ENCODE data around the gene B3GALT5.

The B3GALT5 gene

GRCh38 chr21:39602793-39603192, 9.9 kb upstream of the B3GALT5 start:
- TF ChIP-seq CTCF (IDR thresholded peaks at IDR 0.05; ENCODE audit: borderline replicate concordance, extremely low read depth, low read length, poor library complexity, severe bottlenecking) (no peak), EZH2 (IDR thresholded peaks at IDR 0.05; ENCODE audit: borderline replicate concordance, low read depth, low read length, severe bottlenecking) (no peak)
- Histone ChIP-seq H3K27me3 (ENCODE audit: insufficient read depth, low read length, poor library complexity) (peaks cover 7% of the 10 kb centered on the region), H3K9ac (ENCODE audit: low read depth, low read length) (no peak overlapping the region), H3K4me3 (ENCODE audit: low read depth in 1 of 2, low read length in 2 of 2) (no peak overlapping the region), H3K79me2 (ENCODE audit: insufficient read depth, low read length) (no peaks in the 10 kb centered on the region), H3K27ac (ENCODE audit: low read length) (no peak overlapping the region), H3K4me1 (ENCODE audit: insufficient read depth, low read length) (no peaks in the 10 kb centered on the region), H2AFZ (ENCODE audit: low read depth, low read length) (no peak overlapping the region), H3K9me3 (ENCODE audit: insufficient read depth, low read length, severe bottlenecking) (no peaks in the 10 kb centered on the region), H3K36me3 (ENCODE audit: insufficient read depth, low read length) (no peaks in the 10 kb centered on the region), H4K20me1 (ENCODE audit: insufficient read depth, low read length) (no peaks in the 10 kb centered on the region), H3K4me2 (ENCODE audit: insufficient read depth, low read length) (no peak overlapping the region)
- ATAC-seq (ENCODE audit: insufficient read depth, low read depth) (no peak), DNase-seq (no peak)

DNA sequence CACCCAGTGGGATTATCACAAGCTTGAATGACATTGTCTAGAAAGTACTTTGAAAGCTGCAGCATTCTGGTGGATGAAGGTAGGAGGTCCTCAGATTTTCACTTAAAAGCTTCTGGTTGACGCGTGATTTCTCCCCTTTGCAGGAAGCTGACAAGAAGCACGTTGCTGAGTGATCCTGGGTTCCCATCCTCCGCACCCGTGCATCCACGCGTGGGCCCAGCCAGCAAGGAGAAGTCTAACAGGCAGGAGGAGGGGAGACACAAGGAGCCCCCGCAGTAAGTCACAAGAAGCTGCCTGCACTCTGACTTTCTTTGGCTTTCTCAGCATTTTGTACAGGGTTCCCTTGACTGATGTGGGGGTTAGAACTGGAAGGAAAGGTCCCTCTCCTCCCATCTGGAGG, 7.8 kb upstream of the B3GALT5 start:
- H2AFZ ChIP-seq (ENCODE audit: low read depth, low read length) = no peak overlapping the region
- TF ChIP-seq EZH2 (IDR thresholded peaks at IDR 0.05; ENCODE audit: borderline replicate concordance, low read depth, low read length, severe bottlenecking) = no peak
- no peak for TF ChIP-seq CTCF (IDR thresholded peaks at IDR 0.05; ENCODE audit: borderline replicate concordance, extremely low read depth, low read length, poor library complexity, severe bottlenecking)
- no peak overlapping the region for H3K9ac ChIP-seq (ENCODE audit: low read depth, low read length)
- no peaks in the 10 kb centered on the region for H3K36me3 ChIP-seq (ENCODE audit: insufficient read depth, low read length)
- ATAC-seq (ENCODE audit: insufficient read depth, low read depth) (no peak), DNase-seq (no peak)
- H3K4me3 ChIP-seq (ENCODE audit: low read depth in 1 of 2, low read length in 2 of 2) = no peak overlapping the region
- H3K4me2 ChIP-seq (ENCODE audit: insufficient read depth, low read length) = no peak overlapping the region
- H3K4me1 ChIP-seq (ENCODE audit: insufficient read depth, low read length) = no peaks in the 10 kb centered on the region
- no peaks in the 10 kb centered on the region for H3K79me2 ChIP-seq (ENCODE audit: insufficient read depth, low read length)
- H3K9me3 ChIP-seq (ENCODE audit: insufficient read depth, low read length, severe bottlenecking) = no peaks in the 10 kb centered on the region
- H3K27me3 ChIP-seq (ENCODE audit: insufficient read depth, low read length, poor library complexity) = peaks cover under 1% of the 10 kb centered on the region
- H3K27ac ChIP-seq (ENCODE audit: low read length) = no peak overlapping the region
- no peaks in the 10 kb centered on the region for H4K20me1 ChIP-seq (ENCODE audit: insufficient read depth, low read length)

GRCh38 chr21:39610703-39611102, 2.0 kb upstream of the B3GALT5 start:
- Histone ChIP-seq H3K36me3 (ENCODE audit: insufficient read depth, low read length) (no peaks in the 10 kb centered on the region), H4K20me1 (ENCODE audit: insufficient read depth, low read length) (no peaks in the 10 kb centered on the region), H2AFZ (ENCODE audit: low read depth, low read length) (no peak overlapping the region), H3K9me3 (ENCODE audit: insufficient read depth, low read length, severe bottlenecking) (no peaks in the 10 kb centered on the region), H3K79me2 (ENCODE audit: insufficient read depth, low read length) (no peaks in the 10 kb centered on the region), H3K27me3 (ENCODE audit: insufficient read depth, low read length, poor library complexity) (no peaks in the 10 kb centered on the region), H3K4me1 (ENCODE audit: insufficient read depth, low read length) (no peaks in the 10 kb centered on the region), H3K9ac (ENCODE audit: low read depth, low read length) (no peak overlapping the region), H3K4me2 (ENCODE audit: insufficient read depth, low read length) (no peak overlapping the region), H3K4me3 (ENCODE audit: low read depth in 1 of 2, low read length in 2 of 2) (no peak overlapping the region), H3K27ac (ENCODE audit: low read length) (no peak overlapping the region)
- ATAC-seq (ENCODE audit: insufficient read depth, low read depth) (no peak), DNase-seq (no peak)
- no peak for TF ChIP-seq EZH2 (IDR thresholded peaks at IDR 0.05; ENCODE audit: borderline replicate concordance, low read depth, low read length, severe bottlenecking)

- no peaks in the 10 kb centered on the region for H3K9me3 ChIP-seq (ENCODE audit: insufficient read depth, low read length, severe bottlenecking)
- no peaks in the 10 kb centered on the region for H3K4me1 ChIP-seq (ENCODE audit: insufficient read depth, low read length)
- H3K36me3 ChIP-seq (ENCODE audit: insufficient read depth, low read length) = no peaks in the 10 kb centered on the region
- no peak overlapping the region for H3K9ac ChIP-seq (ENCODE audit: low read depth, low read length)
- TF ChIP-seq EZH2 (IDR thresholded peaks at IDR 0.05; ENCODE audit: borderline replicate concordance, low read depth, low read length, severe bottlenecking) (no peak), CTCF (IDR thresholded peaks at IDR 0.05; ENCODE audit: borderline replicate concordance, extremely low read depth, low read length, poor library complexity, severe bottlenecking) (no peak)
- no peak overlapping the region for H3K27ac ChIP-seq (ENCODE audit: low read length)
- no peaks in the 10 kb centered on the region for H3K27me3 ChIP-seq (ENCODE audit: insufficient read depth, low read length, poor library complexity)
- H4K20me1 ChIP-seq (ENCODE audit: insufficient read depth, low read length) = no peaks in the 10 kb centered on the region
- no peak for DNase-seq
- H2AFZ ChIP-seq (ENCODE audit: low read depth, low read length) = no peak overlapping the region
- H3K4me2 ChIP-seq (ENCODE audit: insufficient read depth, low read length) = no peak overlapping the region
- ATAC-seq (ENCODE audit: insufficient read depth, low read depth) = no peak
- H3K4me3 ChIP-seq (ENCODE audit: low read depth in 1 of 2, low read length in 2 of 2) = no peak overlapping the region
- no peaks in the 10 kb centered on the region for H3K79me2 ChIP-seq (ENCODE audit: insufficient read depth, low read length)
Measured at GRCh38 chr21:39611551-39612190, 1.1 kb upstream of the B3GALT5 start.

Measured in DND-41 (cell line).